DLD1 (cell line): ENCODE results near the gene PITRM1.
"Not testable (repeated sequence)": the region's sequence is repeated elsewhere in the genome, so short reads cannot be mapped to it uniquely, and the experiment has no call there.

Source experiments
- in situ Hi-C: cut with HindIII; loops from 2 replicates; pipeline ENCODE4 v1.10.0; 2017; ENCODE audit warnings: low sequenced_read_pairs

Gene PITRM1

DNA sequence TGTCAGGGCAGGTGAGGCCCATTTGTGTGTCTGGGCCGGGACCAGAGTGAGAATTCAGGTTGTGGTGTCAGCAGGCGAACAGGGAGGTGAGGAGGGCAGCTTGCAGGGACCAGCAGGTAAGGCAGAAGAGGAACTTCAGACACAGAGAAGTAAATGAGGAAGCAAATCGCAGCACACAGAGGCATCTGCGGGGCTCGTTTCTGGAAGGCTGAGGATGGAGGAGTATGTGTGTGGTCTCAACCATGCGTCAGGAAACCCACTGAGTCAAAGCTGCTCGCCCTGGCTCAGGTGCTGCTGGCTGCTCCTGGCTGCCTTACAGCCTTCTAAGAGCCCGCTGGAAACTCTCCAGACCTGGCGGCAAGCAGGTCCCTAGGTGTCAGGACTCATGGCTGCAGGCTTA, 26.9 kb upstream of the PITRM1 start:
- in situ Hi-C loops, result no loop called here

DNA sequence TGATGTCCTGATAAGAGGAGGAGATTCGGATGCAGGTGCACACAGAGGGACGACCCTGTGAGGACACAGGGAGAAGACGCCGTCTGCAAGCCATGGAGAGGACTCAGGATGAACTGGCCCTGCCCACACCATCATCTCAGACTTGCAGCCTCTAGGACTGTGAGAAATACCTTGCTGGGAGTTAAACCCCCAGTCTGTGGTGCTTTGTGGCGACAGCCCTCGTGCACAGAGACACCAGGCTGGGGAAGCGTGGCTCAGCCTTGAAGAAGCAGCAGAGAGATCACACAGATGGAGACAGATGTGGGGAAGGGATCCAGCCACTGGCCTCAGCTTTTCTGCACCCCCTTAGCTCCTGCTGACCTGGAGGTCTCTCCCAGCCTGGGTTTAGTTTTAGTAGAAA, 26.3 kb upstream of the PITRM1 start:
- in situ Hi-C loops, result no loop called here

GRCh38 chr10:3197348-3198003, 24.9 kb upstream of the PITRM1 start:
- in situ Hi-C loops, result no loop called here

- in situ Hi-C loops, result no loop called here
Observed at GRCh38 chr10:3196958-3197347, 24.4 kb upstream of the PITRM1 start.

- in situ Hi-C loops, result no loop called here
Observed at GRCh38 chr10:3196482-3196881, 23.9 kb upstream of the PITRM1 start.

DNA sequence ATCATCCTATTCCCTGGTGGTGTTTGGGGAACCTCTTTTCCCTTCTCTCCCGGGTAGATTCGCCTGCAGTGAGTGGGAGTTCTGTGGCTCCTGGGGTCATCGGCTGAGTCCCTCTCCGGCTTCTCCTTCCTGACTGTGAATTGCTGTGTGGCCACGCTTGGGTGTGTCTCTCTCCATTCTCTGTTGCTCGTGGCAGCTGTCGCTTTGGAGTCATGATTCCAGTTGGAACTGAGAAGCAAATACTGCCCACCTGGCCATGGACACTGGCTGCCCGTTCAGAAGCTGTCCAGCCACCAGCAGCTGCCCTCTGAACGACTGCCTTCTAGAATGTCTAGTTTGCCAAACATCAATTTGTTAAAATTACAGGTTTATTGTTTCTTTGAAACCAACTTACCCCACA, 23.1 kb upstream of the PITRM1 start:
- in situ Hi-C loops, result no loop called here

DNA sequence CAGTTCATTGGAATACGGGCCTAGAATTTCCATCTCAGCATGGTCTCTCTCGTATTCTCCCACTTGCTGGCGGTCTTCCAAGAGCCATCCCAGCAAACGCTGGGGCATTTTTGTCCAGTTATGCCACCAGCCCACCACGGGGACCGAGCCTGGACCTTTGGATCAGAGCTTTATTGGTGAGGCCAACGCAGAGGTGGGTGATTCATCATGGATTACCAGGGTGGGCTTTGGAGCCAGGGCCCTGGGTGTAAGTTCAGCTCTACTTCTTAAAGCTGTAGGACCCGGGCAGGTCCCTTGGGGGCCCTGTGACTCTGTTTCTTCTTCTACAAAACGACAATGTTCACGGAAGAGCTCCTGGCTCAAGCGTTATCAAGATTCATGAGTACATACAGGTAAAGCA, 22.7 kb upstream of the PITRM1 start:
- in situ Hi-C loops, result no loop called here

- in situ Hi-C loops, result no loop called here
Observed at GRCh38 chr10:3194871-3195270, 22.3 kb upstream of the PITRM1 start.

DNA sequence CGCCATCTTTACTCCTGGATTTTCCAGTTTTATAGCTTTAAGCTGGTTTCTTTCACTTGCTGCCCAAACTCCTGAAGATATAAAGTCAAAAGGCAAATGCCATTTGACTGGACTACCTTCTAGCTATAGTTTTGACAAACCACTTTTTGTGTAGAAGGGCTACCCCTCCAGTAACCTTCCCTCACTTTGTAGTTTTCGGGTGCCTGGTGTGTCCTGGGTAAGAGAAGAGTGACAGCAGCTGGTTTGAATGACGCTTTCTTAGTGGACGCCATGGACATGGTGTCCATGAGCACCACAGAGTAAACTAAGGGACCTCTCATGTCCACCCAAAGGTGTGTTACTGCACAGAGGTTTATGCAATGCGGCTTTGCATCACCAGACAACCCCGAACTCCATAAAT, 21.2 kb upstream of the PITRM1 start:
- in situ Hi-C loops, result no loop called here

DNA sequence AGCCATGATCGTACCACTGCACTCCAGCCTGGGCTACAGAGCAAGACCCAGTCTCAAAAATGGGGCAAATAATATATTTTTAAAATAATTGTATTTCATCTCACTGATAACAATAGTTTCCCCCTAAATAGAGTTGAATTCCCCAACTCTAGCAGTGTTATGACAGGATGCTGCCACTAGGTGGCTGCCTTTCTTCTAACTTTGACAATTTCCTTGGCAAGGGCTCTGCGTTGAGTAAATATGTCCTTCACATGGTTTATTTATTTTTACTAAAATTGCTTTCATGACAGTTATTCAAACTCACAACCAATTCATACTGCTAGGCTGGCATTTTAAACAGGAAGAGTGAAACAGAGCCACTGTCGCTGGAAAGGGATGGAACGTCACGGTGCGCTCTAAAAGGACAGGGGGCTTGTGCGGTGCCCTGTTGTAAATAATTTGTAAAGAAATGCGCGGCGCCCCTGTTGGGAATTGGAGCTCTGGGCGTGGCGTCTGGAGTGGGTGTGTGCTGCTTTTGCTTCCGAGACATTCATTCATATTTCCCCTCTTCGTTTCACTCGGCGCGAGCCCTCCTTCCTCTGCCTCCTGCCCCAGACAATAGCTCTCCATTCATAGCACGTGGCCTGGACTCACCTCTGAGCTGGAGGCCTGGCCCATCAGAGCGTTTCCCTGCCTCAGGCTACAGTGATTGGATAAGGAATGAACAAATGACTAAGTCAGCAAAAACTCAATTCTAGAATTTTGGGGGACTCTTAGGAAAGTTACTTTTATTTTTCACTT, 20.5 kb upstream of the PITRM1 start:
- in situ Hi-C loops, result no loop called here

GRCh38 chr10:3190817-3191216, 18.2 kb upstream of the PITRM1 start:
- in situ Hi-C loops, result no loop called here

GRCh38 chr10:3187229-3187628, 14.6 kb upstream of the PITRM1 start:
- in situ Hi-C loops, result not testable (repeated sequence)

GRCh38 chr10:3186368-3186767, 13.8 kb upstream of the PITRM1 start:
- in situ Hi-C loops, result no loop called here

GRCh38 chr10:3185386-3185785, 12.8 kb upstream of the PITRM1 start:
- in situ Hi-C loops, result no loop called here

GRCh38 chr10:3180355-3181025, 7.9 kb upstream of the PITRM1 start:
- in situ Hi-C loops, result no loop called here

GRCh38 chr10:3179174-3179573, 6.6 kb upstream of the PITRM1 start:
- in situ Hi-C loops, result no loop called here

GRCh38 chr10:3178042-3178441, 5.5 kb upstream of the PITRM1 start:
- in situ Hi-C loops, result no loop called here

DNA sequence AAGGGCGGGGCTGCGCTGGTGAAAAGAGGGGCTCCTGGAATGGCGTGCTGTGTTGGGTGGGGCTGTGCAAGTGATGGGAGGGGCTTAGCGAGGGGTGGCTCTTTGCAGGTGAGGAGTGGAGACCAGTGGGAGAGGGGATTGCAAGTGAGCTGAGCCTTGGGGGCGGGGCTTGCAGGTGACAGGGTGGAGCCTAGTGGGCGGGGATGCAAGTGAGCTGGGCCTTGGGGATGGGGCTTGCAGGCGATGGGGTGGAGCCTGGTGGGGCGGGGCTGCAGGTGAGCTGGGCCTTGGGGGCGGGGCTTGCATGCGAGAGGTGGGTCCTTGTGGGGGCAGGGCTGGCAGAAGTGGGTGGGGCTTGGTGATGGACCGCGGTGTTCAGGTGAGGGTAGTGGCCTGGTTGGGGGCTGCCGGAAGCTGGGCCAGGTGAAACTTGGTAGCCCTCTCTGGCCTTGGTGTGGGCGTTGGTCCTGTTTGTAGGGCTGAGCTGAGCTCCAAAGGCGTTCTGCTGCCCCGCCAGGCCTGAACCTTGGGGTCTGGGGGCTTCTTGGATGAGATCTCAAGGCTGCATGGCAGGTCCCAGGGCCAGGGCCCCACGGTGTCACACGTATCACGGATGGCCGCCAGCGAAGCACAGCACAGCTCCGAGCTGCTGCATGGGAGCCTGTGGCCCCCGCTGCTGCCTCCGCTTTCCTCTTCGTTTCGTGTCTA, 743 bp upstream of the PITRM1 start:
- in situ Hi-C loops, result no loop called here

GRCh38 chr10:3172081-3172445, 519 bp downstream of the PITRM1 start:
- in situ Hi-C loops, result no loop called here

DNA sequence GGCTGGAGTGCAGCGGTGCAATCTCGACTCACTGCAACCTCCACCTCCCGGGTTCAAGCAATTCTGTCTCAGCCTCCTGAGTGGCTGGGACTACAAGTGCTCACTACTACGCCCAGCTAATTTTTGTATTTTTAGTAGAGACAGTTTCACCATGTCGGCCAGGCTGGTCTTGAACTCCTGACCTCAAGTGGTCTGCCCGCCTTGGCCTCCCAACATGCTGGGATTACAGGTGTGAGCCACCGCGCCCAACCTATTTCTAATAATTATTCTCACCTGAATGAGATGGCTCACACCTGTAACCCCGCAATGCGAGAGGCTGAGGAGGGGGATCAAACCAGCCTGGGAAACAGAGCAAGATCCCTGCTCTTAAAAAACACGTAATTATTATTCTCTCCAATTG, 1.1 kb downstream of the PITRM1 start:
- in situ Hi-C loops, result not testable (repeated sequence)

DNA sequence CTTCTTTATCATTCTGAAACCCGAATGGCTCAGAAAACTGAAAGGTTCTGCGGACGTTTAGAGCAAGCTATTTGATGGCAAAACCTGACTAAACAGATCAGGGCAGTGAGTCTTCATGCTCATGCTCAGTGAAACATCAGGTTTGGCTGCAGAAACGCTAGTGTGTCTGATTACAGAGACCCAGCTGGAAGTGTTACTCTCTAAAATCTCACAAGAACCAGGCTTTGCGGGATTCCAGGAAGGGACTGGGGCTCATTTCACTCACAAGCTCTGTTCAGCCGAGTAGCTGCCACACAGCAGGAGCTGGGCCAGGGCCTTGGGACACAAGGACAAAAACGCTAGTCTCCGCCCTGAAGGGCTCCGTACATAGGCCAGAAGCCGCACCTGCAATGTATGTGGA, 2.9 kb downstream of the PITRM1 start:
- in situ Hi-C loops, result no loop called here

DNA sequence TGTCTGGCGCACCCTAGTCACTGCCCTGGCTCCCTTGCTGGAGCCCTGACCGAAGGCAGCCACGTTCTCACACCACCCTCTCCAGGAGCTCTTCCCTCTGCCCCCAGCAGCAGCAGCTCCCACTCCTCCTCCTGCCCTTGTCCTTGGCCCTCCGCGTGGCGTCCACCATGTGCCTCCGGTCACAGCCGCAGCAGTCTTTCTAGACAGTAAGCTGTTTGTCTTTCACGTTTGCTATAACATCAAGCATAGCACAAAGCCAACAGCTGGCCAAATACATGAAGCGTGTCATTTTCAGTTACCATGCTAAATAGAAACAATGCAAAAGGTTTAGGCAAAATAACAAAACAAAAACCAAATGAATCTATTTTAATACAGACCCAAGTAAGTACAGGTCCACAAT, 3.3 kb downstream of the PITRM1 start:
- in situ Hi-C loops, result no loop called here
